Tibial nerve (tissue), 4 donors: Measurements from ENCODE around the gene MOB3A. TPM values are rescaled to one million over a fixed set of nuclear protein-coding genes. Genes with fewer than 3 reads are reported as not detected.
A peak's percentile ranks its signal among the peaks of the same experiment; 100 is the strongest.

Source experiments
- DNase-seq, 2 donors: peaks; one replicate each; pipeline ENCODE4 v3.0.0-alpha.2; 2019; ENCODE audit warnings: low spot score in 2 of 2
- H3K27ac ChIP-seq, 4 donors: fragments of 200-600 bp; sonication (generic) in 3 of 4; one replicate each; pipeline ENCODE4 v1.5.1; 2017 to 2019; ENCODE audit warnings: mild to moderate bottlenecking in 1 of 4
- H3K27me3 ChIP-seq, 2 donors: fragments of 200-600 bp; sonication (generic) in 1 of 2; one replicate each; pipeline versions ENCODE4 v1.5.1 to v1.6.0; 2017 to 2019
- H3K36me3 ChIP-seq, 3 donors: fragments of 200-600 bp; sonication (generic); one replicate each; pipeline ENCODE4 v1.5.1; 2018 to 2019
- H3K4me1 ChIP-seq, 4 donors: fragments of 200-600 bp; sonication (generic) in 3 of 4; one replicate each; pipeline ENCODE4 v1.5.1; 2017 to 2019
- H3K4me3 ChIP-seq, 4 donors: fragments of 200-600 bp; sonication (generic) in 3 of 4; one replicate each; pipeline ENCODE4 v1.5.1; 2017 to 2019; ENCODE audit warnings: mild to moderate bottlenecking in 1 of 4, moderate library complexity in 1 of 4
- H3K9me3 ChIP-seq, 4 donors: fragments of 200-600 bp; sonication (generic) in 3 of 4; one replicate each; pipeline ENCODE4 v1.5.1; 2017 to 2019
- CTCF ChIP-seq, 5 experiments: fragments of 200-600 bp in 3 of 5; fragments of 450-650 bp in 2 of 5; sonication (generic) in 3 of 5; IDR thresholded peaks; one replicate each; pipeline ENCODE4 v1.5.1; 2016 to 2019; ENCODE audit warnings: antibody characterized with exemption in 5 of 5, mild to moderate bottlenecking in 3 of 5, moderate library complexity in 2 of 5
- EP300 ChIP-seq, 2 donors: sonication (generic); formaldehyde crosslinking; IDR thresholded peaks; one replicate each; pipeline ENCODE4 v1.6.1; 2017; ENCODE audit warnings: antibody characterized with exemption in 2 of 2, mild to moderate bottlenecking in 1 of 2
- POLR2A ChIP-seq, 2 donors: fragments of 450-650 bp; IDR thresholded peaks; one replicate each; pipeline ENCODE4 v1.6.1; 2017; ENCODE audit warnings: antibody characterized with exemption in 2 of 2, mild to moderate bottlenecking in 2 of 2, moderate library complexity in 2 of 2
- WGBS, 2 donors: methylation state at CpG; one replicate each; pipeline ENCODE4 v1.1.5; 2018; 5-methylcytosine and 5-hydroxymethylcytosine counted together
- total RNA-seq, 4 donors: library from RNA; depleted of rRNA; stranded (reverse); fragments of >200 nt; gene quantifications; one replicate each; pipeline ENCODE4 v1.1.0, GENCODE V29; 2016

MOB3A gene
- total RNA-seq, 4 donors from 2014 or later = 31.7 to 70.8 (median 35.2) TPM

- H3K27me3 ChIP-seq = no peaks in the 10 kb centered on the region
- H3K4me1 ChIP-seq = peaks cover 0 to 77% (median 73%) of the 10 kb centered on the region in 4 donors
- H3K4me3 ChIP-seq = peak overlapping the region; percentile 94 to 100 (median 98)
- H3K9me3 ChIP-seq = no peaks in the 10 kb centered on the region
- 55 to 56% methylated on average over 16 to 17 of the region's 17 CpGs for WGBS, 2 donors
- peaks cover 0 to 40% (median 9%) of the 10 kb centered on the region in 3 donors for H3K36me3 ChIP-seq
- H3K27ac ChIP-seq = peak overlapping the region; percentile 99
- no peak for TF ChIP-seq POLR2A (IDR thresholded peaks at IDR 0.05)
- TF ChIP-seq CTCF (IDR thresholded peaks at IDR 0.05) = no peak
- TF ChIP-seq EP300 (IDR thresholded peaks at IDR 0.05) = no peak
- no peak for DNase-seq
These were observed 47.8 kb downstream of the MOB3A start for GRCh38 chr19:2048104-2048958.

DNA sequence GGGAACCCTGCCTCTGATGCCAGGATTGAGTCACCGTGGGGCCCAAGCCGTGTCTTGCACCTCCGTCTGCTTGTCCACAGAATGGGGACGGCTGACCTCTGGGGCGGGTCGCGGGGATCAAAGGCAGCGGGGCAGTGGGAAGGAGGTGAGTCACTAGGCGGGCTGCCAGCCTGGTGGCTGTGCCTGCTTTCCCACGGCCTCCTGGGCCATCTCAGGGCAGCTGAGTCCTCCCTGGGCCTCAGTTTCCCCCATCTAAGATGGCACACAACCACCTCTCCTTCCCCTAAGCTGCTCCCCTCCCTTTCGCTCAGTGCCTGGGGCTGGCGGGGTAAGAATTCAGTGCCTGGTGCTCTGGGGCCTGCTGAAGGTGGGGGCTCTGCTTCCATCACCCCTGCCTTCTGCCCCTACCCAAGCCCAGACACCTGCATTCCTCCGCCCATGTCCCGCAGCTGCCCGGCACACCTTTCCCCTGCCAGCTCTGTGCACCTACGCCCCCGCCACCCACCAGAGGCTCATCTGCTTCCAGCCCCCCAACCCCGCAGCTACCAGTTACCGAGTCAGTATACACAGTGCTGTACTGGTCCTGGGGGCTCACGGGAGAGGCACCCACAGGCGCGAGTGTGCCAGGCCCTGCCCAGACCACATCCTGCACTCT lies 48.5 kb downstream of the MOB3A start:
- no peaks in the 10 kb centered on the region for H3K27me3 ChIP-seq
- H3K4me1 ChIP-seq = peaks cover 0 to 84% (median 80%) of the 10 kb centered on the region in 4 donors
- DNase-seq = no peak
- TF ChIP-seq EP300 (IDR thresholded peaks at IDR 0.05) = no peak
- H3K4me3 ChIP-seq = peak overlapping the region in 3 of 4 donors; percentile 1 to 99 (median 96)
- H3K9me3 ChIP-seq = no peaks in the 10 kb centered on the region
- H3K36me3 ChIP-seq = peaks cover 0 to 47% (median 14%) of the 10 kb centered on the region in 3 donors
- peak overlapping the region; percentile 99 for H3K27ac ChIP-seq
- 58 to 63% methylated on average over 19 to 22 of the region's 22 CpGs for WGBS, 2 donors

GRCh38 chr19:2047076-2047448 lies 49.1 kb downstream of the MOB3A start:
- peaks cover 0 to 84% (median 81%) of the 10 kb centered on the region in 4 donors for H3K4me1 ChIP-seq

GRCh38 chr19:2046046-2046907 lies 49.8 kb downstream of the MOB3A start:
- no peak for DNase-seq
- TF ChIP-seq POLR2A (IDR thresholded peaks at IDR 0.05) = no peak
- TF ChIP-seq CTCF (IDR thresholded peaks at IDR 0.05) = no peak
- TF ChIP-seq EP300 (IDR thresholded peaks at IDR 0.05) = peak in 1 of 2 donors; percentile 25
- WGBS, 2 donors = 75 to 80% methylated on average over 46 to 50 of the region's 50 CpGs
- Histone ChIP-seq H3K27me3 (no peaks in the 10 kb centered on the region), H3K4me1 (peaks cover 0 to 84% (median 81%) of the 10 kb centered on the region in 4 donors), H3K36me3 (peaks cover 0 to 57% (median 19%) of the 10 kb centered on the region in 3 donors), H3K9me3 (no peaks in the 10 kb centered on the region), H3K4me3 (peak overlapping the region in 1 of 4 donors; percentile 13), H3K27ac (peak overlapping the region; percentile 99)

More at GRCh38 chr19:2047076-2047448, 49.1 kb downstream of the MOB3A start:
- Histone ChIP-seq H3K27me3 (no peaks in the 10 kb centered on the region), H3K27ac (peak overlapping the region; percentile 99), H3K4me3 (peak overlapping the region in 2 of 4 donors; percentile 96 to 99), H3K36me3 (peaks cover 0 to 51% (median 15%) of the 10 kb centered on the region in 3 donors), H3K9me3 (no peaks in the 10 kb centered on the region)
- 75 to 90% methylated on average over 2 to 4 of the region's 6 CpGs for WGBS, 2 donors
- TF ChIP-seq EP300 (IDR thresholded peaks at IDR 0.05) (no peak), POLR2A (IDR thresholded peaks at IDR 0.05) (no peak), CTCF (IDR thresholded peaks at IDR 0.05) (no peak)
- DNase-seq = no peak

DNA sequence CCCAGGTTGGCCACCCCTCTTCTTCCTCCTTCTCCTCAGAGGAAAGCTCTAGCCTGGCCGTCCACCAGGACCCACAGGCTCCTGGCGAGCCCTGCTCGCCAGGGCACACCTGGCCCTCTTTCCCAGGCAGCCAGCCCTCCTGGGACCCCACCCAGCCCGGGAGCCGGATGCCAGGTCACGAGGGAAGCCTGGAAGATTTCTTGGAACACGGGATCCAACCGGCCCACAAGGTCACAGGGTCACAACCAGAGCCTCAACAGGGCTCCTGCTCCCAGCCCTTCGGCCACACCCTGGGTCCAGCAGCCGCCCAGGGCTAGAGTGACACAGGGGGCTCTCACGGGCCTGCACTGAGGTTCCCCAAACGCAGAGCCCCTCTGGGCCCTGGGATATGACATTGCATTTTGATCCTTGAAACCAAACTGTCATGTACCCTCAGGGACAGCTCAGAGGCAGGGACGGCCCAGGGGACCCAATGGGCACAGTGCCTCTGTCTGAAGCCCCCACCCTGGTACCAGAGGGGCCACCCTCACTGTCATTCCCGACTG lies 50.6 kb downstream of the MOB3A start:
- Histone ChIP-seq H3K4me3 (peak overlapping the region in 1 of 4 donors; percentile 8), H3K4me1 (peaks cover 0 to 91% (median 87%) of the 10 kb centered on the region in 4 donors), H3K27me3 (no peaks in the 10 kb centered on the region), H3K36me3 (peaks cover 0 to 64% (median 26%) of the 10 kb centered on the region in 3 donors), H3K27ac (peak overlapping the region; percentile 99), H3K9me3 (no peaks in the 10 kb centered on the region)
- no peak for DNase-seq
- no peak for TF ChIP-seq POLR2A (IDR thresholded peaks at IDR 0.05)
- no peak for TF ChIP-seq CTCF (IDR thresholded peaks at IDR 0.05)
- no peak for TF ChIP-seq EP300 (IDR thresholded peaks at IDR 0.05)
- 55 to 58% methylated on average over 11 to 14 of the region's 14 CpGs for WGBS, 2 donors
